ENCODE measurements around the gene SHOX.

DNA sequence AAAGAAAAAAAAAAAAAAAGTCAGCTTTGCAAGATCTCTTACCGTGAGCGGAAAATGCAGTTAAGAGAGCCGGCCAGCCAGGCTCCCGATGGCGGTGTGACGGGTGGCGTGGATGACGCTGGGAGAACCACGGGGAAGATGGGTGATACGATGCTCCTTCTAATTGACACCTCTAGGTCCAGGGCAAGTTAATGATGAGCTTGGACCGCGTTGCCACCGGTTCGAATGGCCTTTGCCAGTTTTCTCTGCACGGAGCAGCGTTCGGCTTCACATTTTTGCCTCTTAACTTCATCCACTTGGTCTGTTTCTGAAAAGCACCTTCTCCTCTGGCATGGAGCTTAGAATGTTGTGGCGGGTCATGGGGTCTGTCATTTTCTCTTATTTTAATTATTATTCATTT is 33.2 kb downstream of the SHOX start:
- TF ChIP-seq, protein P1, sequence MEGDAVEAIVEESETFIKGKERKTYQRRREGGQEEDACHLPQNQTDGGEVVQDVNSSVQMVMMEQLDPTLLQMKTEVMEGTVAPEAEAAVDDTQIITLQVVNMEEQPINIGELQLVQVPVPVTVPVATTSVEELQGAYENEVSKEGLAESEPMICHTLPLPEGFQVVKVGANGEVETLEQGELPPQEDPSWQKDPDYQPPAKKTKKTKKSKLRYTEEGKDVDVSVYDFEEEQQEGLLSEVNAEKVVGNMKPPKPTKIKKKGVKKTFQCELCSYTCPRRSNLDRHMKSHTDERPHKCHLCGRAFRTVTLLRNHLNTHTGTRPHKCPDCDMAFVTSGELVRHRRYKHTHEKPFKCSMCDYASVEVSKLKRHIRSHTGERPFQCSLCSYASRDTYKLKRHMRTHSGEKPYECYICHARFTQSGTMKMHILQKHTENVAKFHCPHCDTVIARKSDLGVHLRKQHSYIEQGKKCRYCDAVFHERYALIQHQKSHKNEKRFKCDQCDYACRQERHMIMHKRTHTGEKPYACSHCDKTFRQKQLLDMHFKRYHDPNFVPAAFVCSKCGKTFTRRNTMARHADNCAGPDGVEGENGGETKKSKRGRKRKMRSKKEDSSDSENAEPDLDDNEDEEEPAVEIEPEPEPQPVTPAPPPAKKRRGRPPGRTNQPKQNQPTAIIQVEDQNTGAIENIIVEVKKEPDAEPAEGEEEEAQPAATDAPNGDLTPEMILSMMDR (IDR thresholded peaks at IDR 0.05), result no peak
- no peak for TF ChIP-seq POLR2A (IDR thresholded peaks at IDR 0.05)

Measured in thyroid gland (tissue), 4 donors.